Measurements from ENCODE around the gene PDLIM1. TPM values are rescaled to one million over a fixed set of nuclear protein-coding genes. Genes with fewer than 3 reads are reported as not detected.
A peak's percentile ranks its signal among the peaks of the same experiment; 100 is the strongest.

The PDLIM1 gene
- total RNA-seq, 4 donors from 2014 or later = 113 to 150 (median 128) TPM

GRCh38 chr10:95278061-95278988 lies 12.5 kb downstream of the PDLIM1 start:
- Histone ChIP-seq H3K4me3 (no peak overlapping the region), H3K9me3 (no peaks in the 10 kb centered on the region), H3K27me3 (no peaks in the 10 kb centered on the region), H3K36me3 (no peaks in the 10 kb centered on the region), H3K4me1 (peaks cover 0 to 43% (median 22%) of the 10 kb centered on the region in 4 donors), H3K27ac (peak overlapping the region in 3 of 4 donors; percentile 46 to 65 (median 57))
- peak in 1 of 2 donors; percentile 53 for DNase-seq (ENCODE audit: low spot score in 2 of 2)
- WGBS, 2 donors = 74 to 80% methylated on average over 6 of the region's 6 CpGs
- TF ChIP-seq EP300 (IDR thresholded peaks at IDR 0.05) = peak in 1 of 2 donors; percentile 72
- TF ChIP-seq POLR2A (IDR thresholded peaks at IDR 0.05) = no peak
- TF ChIP-seq, protein P1, sequence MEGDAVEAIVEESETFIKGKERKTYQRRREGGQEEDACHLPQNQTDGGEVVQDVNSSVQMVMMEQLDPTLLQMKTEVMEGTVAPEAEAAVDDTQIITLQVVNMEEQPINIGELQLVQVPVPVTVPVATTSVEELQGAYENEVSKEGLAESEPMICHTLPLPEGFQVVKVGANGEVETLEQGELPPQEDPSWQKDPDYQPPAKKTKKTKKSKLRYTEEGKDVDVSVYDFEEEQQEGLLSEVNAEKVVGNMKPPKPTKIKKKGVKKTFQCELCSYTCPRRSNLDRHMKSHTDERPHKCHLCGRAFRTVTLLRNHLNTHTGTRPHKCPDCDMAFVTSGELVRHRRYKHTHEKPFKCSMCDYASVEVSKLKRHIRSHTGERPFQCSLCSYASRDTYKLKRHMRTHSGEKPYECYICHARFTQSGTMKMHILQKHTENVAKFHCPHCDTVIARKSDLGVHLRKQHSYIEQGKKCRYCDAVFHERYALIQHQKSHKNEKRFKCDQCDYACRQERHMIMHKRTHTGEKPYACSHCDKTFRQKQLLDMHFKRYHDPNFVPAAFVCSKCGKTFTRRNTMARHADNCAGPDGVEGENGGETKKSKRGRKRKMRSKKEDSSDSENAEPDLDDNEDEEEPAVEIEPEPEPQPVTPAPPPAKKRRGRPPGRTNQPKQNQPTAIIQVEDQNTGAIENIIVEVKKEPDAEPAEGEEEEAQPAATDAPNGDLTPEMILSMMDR (IDR thresholded peaks at IDR 0.05) = no peak

- H3K27ac ChIP-seq = peak overlapping the region in 3 of 4 donors; percentile 46 to 65 (median 57)
- 72 to 78% methylated on average over 3 of the region's 3 CpGs for WGBS, 2 donors
- no peak for DNase-seq (ENCODE audit: low spot score in 2 of 2)
- no peak for TF ChIP-seq POLR2A (IDR thresholded peaks at IDR 0.05)
- TF ChIP-seq, protein P1 (IDR thresholded peaks at IDR 0.05) = no peak
- TF ChIP-seq EP300 (IDR thresholded peaks at IDR 0.05) = no peak
- no peaks in the 10 kb centered on the region for H3K9me3 ChIP-seq
- H3K4me3 ChIP-seq = no peak overlapping the region
- no peaks in the 10 kb centered on the region for H3K27me3 ChIP-seq
- no peaks in the 10 kb centered on the region for H3K36me3 ChIP-seq
- H3K4me1 ChIP-seq = peaks cover 0 to 50% (median 27%) of the 10 kb centered on the region in 4 donors
Observed at GRCh38 chr10:95277614-95278013, 13.2 kb downstream of the PDLIM1 start.

DNA sequence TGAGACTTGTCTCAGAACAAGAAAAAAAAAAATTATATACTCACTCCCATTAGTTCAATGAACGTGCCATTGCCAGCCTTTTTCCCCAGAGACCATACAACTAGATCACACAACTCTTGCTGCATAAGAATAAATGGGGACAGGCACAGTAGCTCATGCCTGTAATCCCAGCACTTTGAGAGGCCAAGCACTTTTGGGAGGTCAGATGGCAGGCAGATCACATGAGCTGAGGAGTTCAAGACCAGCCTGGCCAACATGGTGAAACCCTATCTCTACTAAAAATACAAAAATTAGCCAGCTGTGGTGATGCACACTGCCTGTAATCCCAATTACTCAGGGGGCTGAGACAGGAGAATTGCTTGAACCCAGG lies 13.6 kb downstream of the PDLIM1 start:
- no peaks in the 10 kb centered on the region for H3K9me3 ChIP-seq
- no peaks in the 10 kb centered on the region for H3K27me3 ChIP-seq
- DNase-seq (ENCODE audit: low spot score in 2 of 2) = no peak
- no peaks in the 10 kb centered on the region for H3K36me3 ChIP-seq
- H3K4me1 ChIP-seq = peaks cover 0 to 51% (median 27%) of the 10 kb centered on the region in 4 donors
- WGBS, 2 donors = 55 to 72% methylated on average over 1 of the region's 1 CpG
- TF ChIP-seq EP300 (IDR thresholded peaks at IDR 0.05) (peak in 1 of 2 donors; percentile 28), POLR2A (IDR thresholded peaks at IDR 0.05) (no peak)
- TF ChIP-seq, protein P1 (IDR thresholded peaks at IDR 0.05) = no peak
- no peak overlapping the region for H3K4me3 ChIP-seq
- peak overlapping the region in 3 of 4 donors; percentile 57 to 92 (median 65) for H3K27ac ChIP-seq

DNA sequence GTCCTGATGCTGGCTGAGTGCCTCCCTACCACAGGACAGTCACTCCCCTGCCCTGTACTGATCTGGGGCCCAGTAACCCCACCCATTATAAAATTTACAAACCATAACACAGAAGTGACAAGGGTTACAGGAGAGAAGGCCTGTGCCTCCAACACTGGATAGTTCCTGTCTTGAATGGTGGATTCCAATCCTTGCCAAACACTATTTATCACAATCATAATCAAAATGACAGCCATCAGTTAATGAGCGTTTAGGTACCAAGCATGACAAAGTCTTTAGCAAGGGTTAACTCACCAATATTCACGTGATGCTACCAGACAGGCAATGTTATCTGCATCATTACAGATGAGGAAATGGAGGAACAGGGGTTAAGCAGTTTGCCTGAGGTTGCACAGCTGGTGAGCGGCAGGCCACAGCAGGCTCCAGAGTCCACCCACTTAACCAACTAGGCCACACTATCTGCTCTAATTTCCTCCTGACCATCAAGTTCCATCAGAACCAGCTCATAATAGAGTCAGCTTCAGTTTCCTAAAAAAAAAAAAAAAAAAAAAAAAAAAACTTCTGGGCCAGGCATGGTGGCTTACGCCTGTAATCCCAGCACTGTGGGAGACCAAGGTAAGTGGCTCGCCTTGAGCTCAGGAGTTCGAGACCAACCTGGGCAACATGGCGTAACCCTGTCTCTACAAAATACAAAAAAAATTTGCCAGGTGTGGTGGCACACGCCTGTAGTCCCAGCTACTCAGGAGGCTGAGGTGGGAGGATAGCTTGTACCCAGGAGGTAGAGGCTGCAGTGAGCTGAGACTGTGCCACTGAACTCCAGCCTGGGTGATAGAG lies 14.2 kb downstream of the PDLIM1 start:
- WGBS, 2 donors = 87 to 91% methylated on average over 8 of the region's 8 CpGs
- Histone ChIP-seq H3K36me3 (no peaks in the 10 kb centered on the region), H3K4me1 (peaks cover 0 to 51% (median 27%) of the 10 kb centered on the region in 4 donors), H3K27ac (peak overlapping the region in 3 of 4 donors; percentile 57 to 92 (median 87)), H3K27me3 (no peaks in the 10 kb centered on the region), H3K9me3 (no peaks in the 10 kb centered on the region), H3K4me3 (no peak overlapping the region)
- TF ChIP-seq POLR2A (IDR thresholded peaks at IDR 0.05) (no peak), EP300 (IDR thresholded peaks at IDR 0.05) (no peak)
- TF ChIP-seq, protein P1 (IDR thresholded peaks at IDR 0.05) = no peak
- no peak for DNase-seq (ENCODE audit: low spot score in 2 of 2)

All from tibial nerve (tissue), 4 donors.